H1 (cell line): ENCODE data around the gene RGS17. TPM values are rescaled to one million over a fixed set of nuclear protein-coding genes. Genes with fewer than 3 reads are reported as not detected.

Experiments
- CTCF ChIA-PET: fragments of 300-600 bp; sonication (Branson Sonifier 250); formaldehyde crosslinking; loops from one replicate; lab custom pipeline; 2021; ENCODE audit not compliant: partially characterized antibody; lab: Charles Lee
- POLR2A ChIA-PET: fragments of 300-600 bp; sonication (Branson Sonifier 250); formaldehyde crosslinking; loops from one replicate; lab custom pipeline; 2021; ENCODE audit warnings: inconsistent platforms; ENCODE audit not compliant: partially characterized antibody; lab: Charles Lee
- DNase-seq, 2 experiments: peaks; one replicate each; pipeline versions ENCODE4 v3.0.0 to v3.0.0-alpha.2; 2010 to 2022; ENCODE audit warnings: low spot score in 2 of 2, low read depth in 1 of 2, mixed read lengths in 1 of 2
- FAIRE-seq: peaks from 2 replicates; lab custom pipeline; 2011; peaks lifted over from hg19 to GRCh38; lab: Jason Lieb, UNC
- H2AFZ ChIP-seq: 2 replicates; pipeline ENCODE4 v1.8.1; 2012; ENCODE audit warnings: low read length, inconsistent platforms
- H2AK5ac ChIP-seq: 2 replicates; pipeline ENCODE4 v1.6.1; 2013; ENCODE audit warnings: low read depth, low read length
- H2BK120ac ChIP-seq: replicated peaks from 2 replicates; pipeline ENCODE3; 2013; ENCODE audit warnings: low read depth, low read length, inconsistent platforms
- H2BK12ac ChIP-seq: 2 replicates; pipeline ENCODE4 v1.6.1; 2013; ENCODE audit warnings: low read depth, low read length
- H2BK15ac ChIP-seq: 2 replicates; pipeline ENCODE4 v1.6.1; 2013; ENCODE audit warnings: low read length
- H2BK20ac ChIP-seq: 2 replicates; pipeline ENCODE4 v1.6.1; 2013; ENCODE audit warnings: low read length
- H2BK5ac ChIP-seq: 2 replicates; pipeline ENCODE4 v1.6.1; 2013; ENCODE audit warnings: low read depth, low read length
- H3K14ac ChIP-seq: 2 replicates; pipeline ENCODE4 v1.6.1; 2013; ENCODE audit warnings: inconsistent platforms; ENCODE audit not compliant: insufficient read length
- H3K18ac ChIP-seq: 2 replicates; pipeline ENCODE4 v1.6.1; 2013; ENCODE audit warnings: low read length; ENCODE audit errors: extremely low read depth
- H3K23ac ChIP-seq: 2 replicates; pipeline ENCODE4 v1.6.1; 2013; ENCODE audit warnings: inconsistent platforms; ENCODE audit not compliant: insufficient read length
- H3K23me2 ChIP-seq: 2 replicates; pipeline ENCODE4 v1.6.1; 2013; ENCODE audit warnings: low read depth, low read length
- H3K27ac ChIP-seq: 2 replicates; pipeline ENCODE4 v1.6.1; 2011; ENCODE audit warnings: low read depth, low read length, inconsistent platforms
- H3K27me3 ChIP-seq, 4 experiments: replicated peaks in 1 of 4; 1 replicate in 1 of 4; 2 replicates in 3 of 4; pipeline versions ENCODE4 v1.6.1 to v1.8.1; 2011 to 2013; ENCODE audit warnings: low read length in 3 of 4, mild to moderate bottlenecking in 3 of 4, inconsistent platforms in 2 of 4, mixed read lengths in 2 of 4, moderate library complexity in 1 of 4; ENCODE audit not compliant: control insufficient read depth in 3 of 4, insufficient read depth in 3 of 4; ENCODE audit errors: extremely low read depth in 1 of 4
- H3K36me3 ChIP-seq, 4 experiments: 2 replicates each; pipeline versions ENCODE4 v1.6.1 to v1.8.1; 2011 to 2013; ENCODE audit warnings: mild to moderate bottlenecking in 4 of 4, low read length in 3 of 4, moderate library complexity in 2 of 4, control low read depth in 1 of 4, inconsistent platforms in 1 of 4; ENCODE audit not compliant: insufficient read depth in 4 of 4, control insufficient read depth in 2 of 4
- H3K4ac ChIP-seq: replicated peaks from 2 replicates; pipeline ENCODE3; 2013; ENCODE audit warnings: low read length, low read depth, mixed read lengths, inconsistent platforms; ENCODE audit not compliant: insufficient read length
- H3K4me1 ChIP-seq, 4 experiments: replicated peaks in 1 of 4; 1 replicate in 1 of 4; 2 replicates in 3 of 4; pipeline versions ENCODE4 v1.6.1 to v1.8.1; 2011 to 2013; ENCODE audit warnings: low read length in 3 of 4, inconsistent platforms in 2 of 4, mixed read lengths in 1 of 4; ENCODE audit not compliant: insufficient read depth in 4 of 4, control insufficient read depth in 3 of 4
- H3K4me2 ChIP-seq, 2 experiments: 2 replicates each; pipeline versions ENCODE4 v1.6.1 to v1.8.1; 2011 to 2013; ENCODE audit warnings: low read depth in 2 of 2, low read length in 2 of 2, control low read depth in 1 of 2, inconsistent platforms in 1 of 2, mild to moderate bottlenecking in 1 of 2; ENCODE audit not compliant: insufficient read depth in 1 of 2
- H3K4me3 ChIP-seq, 4 experiments: fragments of 200-600, 300-600 bp in 1 of 4; sonication (generic), shearing (Covaris generic), sonication (Bioruptor Twin) in 1 of 4; 2 replicates each; pipeline versions ENCODE4 v1.5.1 to v1.8.1; 2011 to 2016; ENCODE audit warnings: low read length in 4 of 4, low read depth in 3 of 4, control low read depth in 2 of 4, inconsistent platforms in 2 of 4, mild to moderate bottlenecking in 2 of 4, mixed read lengths in 1 of 4, moderate library complexity in 1 of 4; ENCODE audit not compliant: insufficient read depth in 2 of 4; ENCODE audit errors: extremely low read depth in 1 of 4
- H3K56ac ChIP-seq: replicated peaks from 2 replicates; pipeline ENCODE3; 2013; ENCODE audit warnings: low read depth, mild to moderate bottlenecking, mixed read lengths, low read length, inconsistent platforms; ENCODE audit not compliant: insufficient read length
- H3K79me1 ChIP-seq: 2 replicates; pipeline ENCODE4 v1.6.1; 2013; ENCODE audit warnings: low read depth, low read length, control low read depth
- H3K79me2 ChIP-seq, 2 experiments: 2 replicates each; pipeline versions ENCODE4 v1.6.1 to v1.8.1; 2012 to 2013; ENCODE audit warnings: low read length in 2 of 2, mild to moderate bottlenecking in 2 of 2, inconsistent platforms in 1 of 2; ENCODE audit not compliant: insufficient read depth in 2 of 2, control insufficient read depth in 1 of 2
- H3K9ac ChIP-seq, 4 experiments: replicated peaks in 1 of 4; 1 replicate in 1 of 4; 2 replicates in 3 of 4; pipeline versions ENCODE4 v1.6.1 to v1.8.1; 2011 to 2013; ENCODE audit warnings: low read depth in 3 of 4, low read length in 3 of 4, control low read depth in 2 of 4, mild to moderate bottlenecking in 2 of 4, moderate library complexity in 2 of 4, inconsistent platforms in 1 of 4; ENCODE audit errors: extremely low read depth in 1 of 4
- H3K9me3 ChIP-seq, 2 experiments: 2 replicates each; pipeline versions ENCODE4 v1.6.1 to v1.8.1; 2012 to 2013; ENCODE audit warnings: mild to moderate bottlenecking in 2 of 2, moderate library complexity in 2 of 2, control low read depth in 1 of 2, inconsistent platforms in 1 of 2, low read depth in 1 of 2, low read length in 1 of 2, mixed read lengths in 1 of 2; ENCODE audit not compliant: insufficient read depth in 2 of 2
- H4K20me1 ChIP-seq, 2 experiments: replicated peaks in 1 of 2; 2 replicates each; pipeline versions ENCODE3 to v1.8.1; 2011 to 2013; ENCODE audit warnings: inconsistent platforms in 2 of 2, low read length in 2 of 2, mild to moderate bottlenecking in 1 of 2; ENCODE audit not compliant: insufficient read depth in 2 of 2, control insufficient read depth in 1 of 2
- H4K5ac ChIP-seq: 2 replicates; pipeline ENCODE4 v1.6.1; 2013; ENCODE audit warnings: low read length, low read depth, mixed read lengths, inconsistent platforms; ENCODE audit not compliant: insufficient read length
- H4K8ac ChIP-seq: 2 replicates; pipeline ENCODE4 v1.8.0; 2013; ENCODE audit warnings: mild to moderate bottlenecking, moderate library complexity, low read length, inconsistent platforms; ENCODE audit not compliant: insufficient read depth; ENCODE audit errors: extremely low read depth
- H4K91ac ChIP-seq: replicated peaks from 2 replicates; pipeline ENCODE3; 2013; ENCODE audit warnings: low read length, mixed read lengths, inconsistent platforms; ENCODE audit not compliant: insufficient read length
- ATF3 ChIP-seq: IDR thresholded peaks from 2 replicates; pipeline ENCODE4 v1.6.1; 2011; ENCODE audit warnings: low read depth, mild to moderate bottlenecking, low read length; ENCODE audit not compliant: insufficient read depth
- CBX5 ChIP-seq: fragments of 300-800, 300-1000 bp; sonication (generic); IDR thresholded peaks from 2 replicates; pipeline ENCODE4 v1.7.1; 2016; ENCODE audit warnings: antibody characterized with exemption, low read length, low read depth
- CBX8 ChIP-seq: fragments of 300-800, 300-1000 bp; sonication (generic); IDR thresholded peaks from 2 replicates; pipeline ENCODE4 v1.7.1; 2016; ENCODE audit warnings: low read depth, low read length, borderline replicate concordance
- CEBPB ChIP-seq: IDR thresholded peaks from 2 replicates; pipeline ENCODE4 v1.6.1; 2012; ENCODE audit warnings: low read depth, low read length
- CHD1 ChIP-seq: IDR thresholded peaks from 2 replicates; pipeline ENCODE4 v1.6.1; 2012; ENCODE audit warnings: low read depth, low read length, improper control_type of control experiment
- EZH2 ChIP-seq: fragments of 200-600 bp; sonication (generic); IDR thresholded peaks from 2 replicates; pipeline ENCODE4 v1.7.1; 2012; ENCODE audit warnings: low read depth, mild to moderate bottlenecking, moderate library complexity, low read length, inconsistent platforms; ENCODE audit not compliant: severe bottlenecking
- GABPA ChIP-seq: IDR thresholded peaks from 2 replicates; pipeline ENCODE4 v1.6.1; 2011; ENCODE audit warnings: mild to moderate bottlenecking, low read length, moderate library complexity, borderline replicate concordance; ENCODE audit not compliant: insufficient read depth
- JUN ChIP-seq: IDR thresholded peaks from 2 replicates; pipeline ENCODE4 v1.6.1; 2011; ENCODE audit warnings: low read depth, mild to moderate bottlenecking, improper control_type of control experiment, low read length
- KDM1A ChIP-seq: fragments of 200-600, 300-600 bp; sonication (generic); IDR thresholded peaks from 2 replicates; pipeline ENCODE4 v1.7.1; 2016; ENCODE audit warnings: mild to moderate bottlenecking, low read length, borderline replicate concordance
- KDM5A ChIP-seq: fragments of 200-600 bp; IDR thresholded peaks from 2 replicates; pipeline ENCODE4 v1.7.1; 2012; ENCODE audit warnings: mild to moderate bottlenecking, low read length, inconsistent platforms, mixed read lengths
- RNF2 ChIP-seq: fragments of 200-900, 300-1000 bp; sonication (generic); IDR thresholded peaks from 2 replicates; pipeline ENCODE4 v1.7.1; 2016; ENCODE audit warnings: borderline replicate concordance, low read depth, mild to moderate bottlenecking, antibody characterized with exemption, low read length; ENCODE audit not compliant: poor library complexity, severe bottlenecking; ENCODE audit errors: missing control alignments
- SP1 ChIP-seq: IDR thresholded peaks from 2 replicates; pipeline ENCODE4 v1.6.1; 2011; ENCODE audit warnings: low read depth, low read length
- TAF1 ChIP-seq: IDR thresholded peaks from 2 replicates; pipeline ENCODE4 v1.6.1; 2011; ENCODE audit warnings: mild to moderate bottlenecking, low read depth, low read length
- YY1 ChIP-seq: IDR thresholded peaks from 2 replicates; pipeline ENCODE4 v1.6.1; 2011; ENCODE audit warnings: low read depth, mild to moderate bottlenecking, low read length
- WGBS, 2 experiments: shearing (Covaris generic) in 1 of 2; methylation state at CpG; one replicate each; pipeline versions ENCODE4 v1.1.6 to v1.1.7; 2013 to 2015; ENCODE audit warnings: low lambda C conversion rate in 2 of 2, mixed read lengths in 2 of 2, inconsistent platforms in 1 of 2, low coverage in 1 of 2, missing lambda C conversion rate in 1 of 2; ENCODE audit not compliant: insufficient replicate concordance in 2 of 2, insufficient coverage in 1 of 2, insufficient read length in 1 of 2; ENCODE audit errors: extremely low coverage in 1 of 2, missing lambda C conversion rate in 1 of 2; 5-methylcytosine and 5-hydroxymethylcytosine counted together
- polyA plus RNA-seq, 7 experiments: library from polyadenylated mRNA; depleted of rRNA in 3 of 7; stranded (reverse) in 5 of 7; unstranded in 2 of 7; fragments of >200 nt in 5 of 7; fragments of 200-250 nt in 2 of 7; gene quantifications; 1 replicate in 5 of 7; 2 replicates in 1 of 7; 4 replicates in 1 of 7; pipeline versions ENCODE4 v1.2.1 to v1.2.3, GENCODE V29; 2011 to 2013; ENCODE audit warnings: missing spikeins in 2 of 7, mixed read lengths in 2 of 7
- total RNA-seq: library from RNA; stranded (reverse); fragmentation: NEBNext Ultra II Directional; extraction: Animal tissue kit (Norgen Biotek cat#: 25700); gene quantifications from 2 replicates; pipeline ENCODE4 v1.2.1, GENCODE V29; 2021

The RGS17 gene
- total and polyA plus RNA-seq, 2 of the 8 experiments (the other 6 are each of a cell fraction or from before 2014, with no cell fraction given), result 2.0 to 12.2 TPM

GRCh38 chr6:153013438-153013837, 117.6 kb downstream of the RGS17 start:
- Histone ChIP-seq H3K56ac (no peak overlapping the region), H3K4me1 (no peaks in the 10 kb centered on the region), H4K20me1 (no peaks in the 10 kb centered on the region), H3K9me3 (no peaks in the 10 kb centered on the region), H3K4me2 (no peak overlapping the region), H3K4ac (no peak overlapping the region), H3K79me1 (no peaks in the 10 kb centered on the region), H2BK5ac (no peak overlapping the region), H2AK5ac (no peak overlapping the region), H3K79me2 (no peaks in the 10 kb centered on the region), H3K27me3 (no peaks in the 10 kb centered on the region), H3K4me3 (no peak overlapping the region), H4K8ac (no peak overlapping the region), H3K9ac (no peak overlapping the region), H4K91ac (no peak overlapping the region), H3K36me3 (no peaks in the 10 kb centered on the region), H2BK120ac (no peak overlapping the region), H3K23ac (no peak overlapping the region), H2BK20ac (no peak overlapping the region), H3K23me2 (no peaks in the 10 kb centered on the region; the same call in 1 of the 2 replicates), H2BK12ac (no peak overlapping the region), H2BK15ac (no peak overlapping the region), H3K27ac (no peak overlapping the region), H3K18ac (no peak overlapping the region), H4K5ac (no peak overlapping the region), H2AFZ (no peak overlapping the region), H3K14ac (no peak overlapping the region)
- FAIRE-seq (no peak), DNase-seq (no peak)
- 97% methylated on average over 2 of the region's 2 CpGs; no CpG with 5 or more reads in 1 of the 2 experiments for WGBS, 2 experiments
- ChIA-PET CTCF (interaction anchor here (1.5 kb wide), 1 partner anchor 13 kb away, joined by 4 read pairs; no protein-coding TSS in a partner anchor), POLR2A (interaction anchor here (1.7 kb wide), 1 partner anchor 30 kb away, joined by 5 read pairs; no protein-coding TSS in a partner anchor)
- TF ChIP-seq KDM5A, result no peak
- TF ChIP-seq SP1, result no peak
- no peak for TF ChIP-seq CHD1
- TF ChIP-seq CBX5, result no peak
- TF ChIP-seq ATF3, result no peak
- TF ChIP-seq YY1, result no peak
- no peak for TF ChIP-seq CBX8
- no peak for TF ChIP-seq CEBPB
- TF ChIP-seq JUN, result no peak
- no peak for TF ChIP-seq TAF1
- no peak for TF ChIP-seq EZH2
- TF ChIP-seq KDM1A, result no peak
- TF ChIP-seq RNF2, result no peak
- no peak for TF ChIP-seq GABPA
